Colonic mucosa (tissue), 4 donors: ENCODE measurements around the gene SLC13A2. TPM values are rescaled to one million over a fixed set of nuclear protein-coding genes. Genes with fewer than 3 reads are reported as not detected.

Source experiments
- DNase-seq: peaks from one replicate; pipeline ENCODE4 v3.0.0-alpha.2; 2020
- H3K27ac ChIP-seq: fragments of 200-600 bp; one replicate; pipeline ENCODE4 v1.8.0; 2021
- H3K27me3 ChIP-seq: fragments of 200-600 bp; one replicate; pipeline ENCODE4 v1.8.0; 2021
- H3K36me3 ChIP-seq: fragments of 200-600 bp; one replicate; pipeline ENCODE4 v1.8.0; 2021
- H3K4me1 ChIP-seq: fragments of 200-600 bp; one replicate; pipeline ENCODE4 v1.8.0; 2021; ENCODE audit warnings: mild to moderate bottlenecking
- H3K4me3 ChIP-seq: fragments of 200-600 bp; one replicate; pipeline ENCODE4 v1.8.0; 2021
- H3K9ac ChIP-seq, 2 donors: one replicate each; pipeline ENCODE4 v1.7.0; 2013; ENCODE audit warnings: control low read depth in 2 of 2, low read depth in 2 of 2, low read length in 2 of 2
- H3K9me3 ChIP-seq: fragments of 200-600 bp; one replicate; pipeline ENCODE4 v1.8.0; 2021
- intact Hi-C: fragments of 100-400 bp; cut with DNase I; formaldehyde crosslinking; loops from one replicate; pipeline ENCODE4 v1.14.1; 2022
- total RNA-seq, 2 donors: library from RNA; stranded (reverse); fragmentation: NEBNext Ultra II Directional in 1 of 2; extraction: Animal tissue kit (Norgen Biotek cat#: 25700) in 1 of 2; gene quantifications; one replicate each; pipeline ENCODE4 v1.2.1, GENCODE V29; 2021
- TF ChIP-seq, protein P1 (sequence below): fragments of 200-600 bp; IDR thresholded peaks from one replicate; pipeline ENCODE4 v1.8.0; 2022; ENCODE audit warnings: antibody characterized with exemption, mild to moderate bottlenecking
- donor health status: healthy.
- donor health status: DM: no; HTN: no; CAD: no.
- donor health status: DM: no; HTN: no; CAD: no.

The SLC13A2 gene
- total RNA-seq, 2 donors from 2014 or later, result 24.7 to 40.5 TPM

DNA sequence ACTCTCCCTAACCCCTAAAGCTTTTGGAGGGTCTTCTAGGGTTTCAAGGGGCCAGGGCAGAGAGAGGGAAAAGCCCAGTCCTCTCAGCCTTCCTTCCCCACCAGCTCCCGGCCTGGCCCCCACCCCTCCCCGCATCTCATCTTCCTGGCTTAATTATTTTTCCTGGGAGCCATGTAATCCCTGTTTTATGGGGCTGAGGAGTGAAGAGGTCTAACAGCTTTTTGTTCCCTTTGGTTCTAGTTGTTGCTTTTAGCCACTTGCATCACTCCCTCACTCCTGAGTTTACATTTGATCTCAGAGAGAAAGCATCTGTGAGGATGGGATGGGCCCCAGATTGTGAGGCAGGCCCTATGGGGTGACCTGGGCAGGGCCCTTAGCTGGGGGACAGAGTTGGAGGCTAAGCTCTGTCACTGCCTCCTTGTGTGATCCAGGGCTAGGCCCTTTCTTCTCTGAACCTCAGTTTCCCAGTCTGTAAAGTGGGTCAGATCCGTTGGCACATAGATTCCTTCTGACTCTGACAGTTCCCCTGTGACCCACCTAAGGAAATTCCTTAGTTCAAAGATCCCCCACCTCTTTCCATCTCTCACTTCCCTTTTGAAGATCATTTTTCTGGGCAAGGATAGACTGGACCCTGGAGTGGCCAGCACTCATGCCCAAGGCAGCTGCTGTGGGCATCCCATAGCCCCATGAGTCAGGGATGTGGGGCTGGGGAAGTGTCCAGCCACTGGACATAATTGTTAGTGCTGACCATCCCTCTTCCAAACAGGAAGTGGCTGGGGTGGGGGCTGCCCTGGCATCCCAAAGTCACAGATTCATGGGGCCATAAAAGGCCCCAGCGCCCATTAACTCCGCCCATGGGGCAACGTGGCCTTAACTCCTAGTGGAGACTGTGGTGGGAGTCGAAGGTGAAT is 58.9 kb downstream of the SLC13A2 start:
- Histone ChIP-seq H3K4me3 (no peak overlapping the region), H3K27me3 (no peaks in the 10 kb centered on the region), H3K4me1 (peaks cover 20% of the 10 kb centered on the region), H3K36me3 (no peaks in the 10 kb centered on the region), H3K9ac (no peak overlapping the region), H3K9me3 (no peaks in the 10 kb centered on the region), H3K27ac (no peak overlapping the region)
- TF ChIP-seq, protein P1, sequence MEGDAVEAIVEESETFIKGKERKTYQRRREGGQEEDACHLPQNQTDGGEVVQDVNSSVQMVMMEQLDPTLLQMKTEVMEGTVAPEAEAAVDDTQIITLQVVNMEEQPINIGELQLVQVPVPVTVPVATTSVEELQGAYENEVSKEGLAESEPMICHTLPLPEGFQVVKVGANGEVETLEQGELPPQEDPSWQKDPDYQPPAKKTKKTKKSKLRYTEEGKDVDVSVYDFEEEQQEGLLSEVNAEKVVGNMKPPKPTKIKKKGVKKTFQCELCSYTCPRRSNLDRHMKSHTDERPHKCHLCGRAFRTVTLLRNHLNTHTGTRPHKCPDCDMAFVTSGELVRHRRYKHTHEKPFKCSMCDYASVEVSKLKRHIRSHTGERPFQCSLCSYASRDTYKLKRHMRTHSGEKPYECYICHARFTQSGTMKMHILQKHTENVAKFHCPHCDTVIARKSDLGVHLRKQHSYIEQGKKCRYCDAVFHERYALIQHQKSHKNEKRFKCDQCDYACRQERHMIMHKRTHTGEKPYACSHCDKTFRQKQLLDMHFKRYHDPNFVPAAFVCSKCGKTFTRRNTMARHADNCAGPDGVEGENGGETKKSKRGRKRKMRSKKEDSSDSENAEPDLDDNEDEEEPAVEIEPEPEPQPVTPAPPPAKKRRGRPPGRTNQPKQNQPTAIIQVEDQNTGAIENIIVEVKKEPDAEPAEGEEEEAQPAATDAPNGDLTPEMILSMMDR, result no peak
- intact Hi-C loops, result no loop called here
- DNase-seq, result no peak

DNA sequence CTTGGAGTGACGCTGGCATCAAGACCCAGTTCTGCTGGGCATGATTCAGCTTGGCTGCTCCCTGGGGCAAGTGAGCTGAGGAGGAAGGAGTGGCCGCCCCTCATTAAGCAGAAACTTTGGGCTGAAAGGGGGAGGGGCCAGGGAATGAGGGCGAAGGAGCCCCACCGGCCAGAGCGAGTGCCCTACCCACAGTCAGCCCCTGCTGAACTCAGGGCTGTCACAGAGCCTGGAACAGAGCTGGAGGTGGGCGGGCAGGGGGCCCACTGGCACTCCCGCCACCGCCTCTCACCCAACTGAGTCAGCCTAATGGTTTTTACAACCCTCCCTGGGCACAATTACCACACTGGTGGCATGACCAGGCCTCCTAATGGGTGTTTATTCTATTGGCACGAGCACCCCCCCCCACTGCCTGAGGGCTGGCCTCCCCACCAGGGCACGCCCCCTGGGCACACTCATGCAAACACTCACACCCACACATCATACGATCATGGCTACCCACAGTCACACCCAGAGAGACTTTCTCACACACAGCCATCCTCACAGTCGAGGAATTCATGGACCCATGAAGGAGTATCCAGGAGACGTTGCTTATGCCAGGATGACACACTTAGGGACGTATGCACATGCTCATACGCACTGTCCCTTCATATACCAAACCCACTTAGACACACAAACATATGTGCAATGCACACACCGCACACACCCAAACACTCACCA is 59.8 kb downstream of the SLC13A2 start:
- Histone ChIP-seq H3K9me3 (no peaks in the 10 kb centered on the region), H3K4me3 (no peak overlapping the region), H3K36me3 (no peaks in the 10 kb centered on the region), H3K9ac (no peak overlapping the region), H3K27ac (no peak overlapping the region), H3K4me1 (peaks cover 15% of the 10 kb centered on the region), H3K27me3 (no peaks in the 10 kb centered on the region)
- TF ChIP-seq, protein P1, result no peak
- DNase-seq, result no peak
- intact Hi-C loops, result no loop called here

DNA sequence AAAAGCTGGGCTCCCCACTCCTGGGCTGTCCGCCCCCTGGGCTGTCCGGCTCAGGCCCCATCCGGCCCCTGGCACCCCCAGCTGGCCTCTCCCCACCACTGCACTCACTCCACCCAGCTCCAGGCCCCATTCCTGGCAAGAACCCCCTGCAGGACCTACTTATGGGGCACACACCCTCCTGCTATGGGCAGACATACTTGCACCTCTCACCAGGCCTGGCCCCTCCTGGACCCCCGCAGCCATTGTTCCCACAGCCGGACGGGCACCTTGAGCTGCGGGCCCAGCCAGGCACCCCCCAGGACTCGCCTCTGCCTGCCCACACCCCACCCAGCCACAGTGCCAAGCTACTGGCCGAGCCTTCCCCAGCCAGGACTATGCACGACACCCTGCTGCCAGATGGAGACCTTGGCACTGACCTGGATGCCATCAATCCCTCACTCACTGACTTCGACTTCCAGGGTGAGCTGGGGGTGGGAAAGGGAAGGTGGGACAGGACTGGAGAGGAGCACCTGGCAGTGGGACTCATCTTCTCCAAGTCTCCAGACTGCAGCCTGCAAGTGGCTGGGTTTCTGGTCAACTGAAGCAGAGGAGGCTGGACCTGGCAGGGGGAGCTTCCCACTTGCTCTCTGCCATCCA is 61.4 kb downstream of the SLC13A2 start:
- Histone ChIP-seq H3K4me3 (no peak overlapping the region), H3K9ac (no peak overlapping the region), H3K27ac (no peak overlapping the region), H3K36me3 (no peaks in the 10 kb centered on the region), H3K27me3 (no peaks in the 10 kb centered on the region), H3K9me3 (no peaks in the 10 kb centered on the region), H3K4me1 (peaks cover 9% of the 10 kb centered on the region)
- intact Hi-C loops, result no loop called here
- TF ChIP-seq, protein P1, result no peak
- DNase-seq, result no peak

DNA sequence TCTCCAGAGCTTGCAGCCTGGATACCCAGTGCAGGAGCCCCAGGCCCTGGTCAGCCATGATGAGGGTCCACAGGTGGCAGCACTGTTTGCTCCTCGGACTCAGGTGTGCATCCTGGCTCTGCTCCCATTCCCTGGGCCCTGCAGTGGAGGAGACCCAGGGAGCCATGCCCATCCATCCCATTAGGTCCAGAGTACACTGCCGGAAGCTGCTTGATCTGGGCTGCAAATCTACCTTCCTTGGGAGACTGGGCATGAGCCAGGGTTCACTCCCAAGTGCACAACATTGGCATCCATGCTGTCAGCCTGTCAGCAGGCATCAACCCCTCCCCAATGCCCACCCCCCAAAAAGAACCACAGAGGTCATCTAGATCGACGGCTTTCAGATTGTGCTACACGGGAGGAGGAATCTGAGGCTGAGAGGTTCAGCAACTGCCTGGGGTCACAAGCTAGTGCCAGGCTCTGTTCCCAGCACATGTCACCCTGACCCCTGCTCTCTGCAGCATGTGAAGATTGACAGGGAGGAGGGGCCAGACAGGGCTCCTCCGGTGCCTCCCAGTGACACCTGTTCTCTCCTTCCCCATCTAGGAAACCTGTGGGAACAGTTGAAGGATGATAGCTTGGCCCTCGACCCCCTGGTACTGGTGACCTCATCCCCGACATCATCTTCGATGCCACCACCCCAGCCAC is 63.2 kb downstream of the SLC13A2 start:
- Histone ChIP-seq H3K27ac (no peak overlapping the region), H3K36me3 (no peaks in the 10 kb centered on the region), H3K9me3 (no peaks in the 10 kb centered on the region), H3K27me3 (no peaks in the 10 kb centered on the region), H3K4me1 (peaks cover 9% of the 10 kb centered on the region), H3K4me3 (no peak overlapping the region), H3K9ac (no peak overlapping the region)
- TF ChIP-seq, protein P1, result no peak
- intact Hi-C loops, result no loop called here
- no peak for DNase-seq

DNA sequence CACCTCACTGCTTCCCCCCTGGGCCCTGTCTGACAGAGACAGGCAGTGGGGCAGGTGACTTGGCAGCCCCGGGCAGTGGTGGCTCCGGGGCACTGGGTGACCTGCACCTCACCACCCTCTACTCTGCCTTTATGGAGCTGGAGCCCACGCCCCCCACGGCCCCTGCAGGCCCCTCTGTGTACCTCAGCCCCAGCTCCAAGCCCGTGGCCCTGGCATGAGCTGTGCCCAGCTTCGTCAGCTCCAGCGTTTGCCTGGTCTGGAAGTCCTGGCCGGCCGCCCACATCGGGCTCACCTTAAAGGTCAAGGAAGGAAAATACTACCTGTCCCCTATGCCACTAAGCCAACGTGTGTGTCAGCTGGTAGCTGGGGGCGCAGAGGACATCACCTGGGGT is 63.8 kb downstream of the SLC13A2 start:
- no peak overlapping the region for H3K4me3 ChIP-seq
- TF ChIP-seq, protein P1, result no peak
- peaks cover 9% of the 10 kb centered on the region for H3K4me1 ChIP-seq
- no peak overlapping the region for H3K27ac ChIP-seq
- H3K9me3 ChIP-seq, result no peaks in the 10 kb centered on the region
- no peaks in the 10 kb centered on the region for H3K36me3 ChIP-seq
- H3K27me3 ChIP-seq, result no peaks in the 10 kb centered on the region
- intact Hi-C loops, result no loop called here
- H3K9ac ChIP-seq, result no peak overlapping the region
- no peak for DNase-seq
